H9 (cell line): Measurements from ENCODE around the gene UBE4B. TPM values are rescaled to one million over a fixed set of nuclear protein-coding genes. Genes with fewer than 3 reads are reported as not detected.

Experiments
- DNase-seq: peaks from one replicate; pipeline ENCODE4 v3.0.0-alpha.2; 2017
- H2AFZ ChIP-seq: one replicate; pipeline ENCODE4 v1.6.1; 2013; ENCODE audit warnings: mild to moderate bottlenecking, low read length, control low read depth, moderate library complexity
- H2AK5ac ChIP-seq: 2 replicates; pipeline ENCODE4 v1.6.1; 2013; ENCODE audit warnings: low read length, control low read depth, mixed read lengths; ENCODE audit not compliant: insufficient read length
- H2BK120ac ChIP-seq: one replicate; pipeline ENCODE4 v1.6.1; 2013; ENCODE audit warnings: low read depth, mild to moderate bottlenecking, low read length, control low read depth, inconsistent platforms; ENCODE audit not compliant: poor library complexity, severe bottlenecking
- H2BK12ac ChIP-seq: 2 replicates; pipeline ENCODE4 v1.6.1; 2013; ENCODE audit warnings: low read length, control low read depth, mixed read lengths, low read depth; ENCODE audit not compliant: insufficient read length
- H2BK15ac ChIP-seq: 2 replicates; pipeline ENCODE4 v1.6.1; 2013; ENCODE audit warnings: low read depth, low read length, control low read depth
- H2BK20ac ChIP-seq: one replicate; pipeline ENCODE4 v1.6.1; 2013; ENCODE audit warnings: low read depth, mild to moderate bottlenecking, low read length, control low read depth, inconsistent platforms; ENCODE audit not compliant: poor library complexity, severe bottlenecking
- H2BK5ac ChIP-seq: 2 replicates; pipeline ENCODE4 v1.6.1; 2013; ENCODE audit warnings: low read length, control low read depth, mixed read lengths; ENCODE audit not compliant: insufficient read length
- H3K14ac ChIP-seq: 2 replicates; pipeline ENCODE4 v1.6.1; 2013; ENCODE audit warnings: low read length, control low read depth; ENCODE audit not compliant: insufficient read depth
- H3K18ac ChIP-seq: 2 replicates; pipeline ENCODE4 v1.6.1; 2013; ENCODE audit warnings: low read depth, mild to moderate bottlenecking, mixed read lengths, low read length, control low read depth; ENCODE audit not compliant: insufficient read length
- H3K23ac ChIP-seq: 2 replicates; pipeline ENCODE4 v1.6.1; 2013; ENCODE audit warnings: low read length, control low read depth, mixed read lengths, low read depth; ENCODE audit not compliant: insufficient read length
- H3K23me2 ChIP-seq: 2 replicates; pipeline ENCODE4 v1.6.1; 2013; ENCODE audit warnings: low read depth, mild to moderate bottlenecking, mixed read lengths, low read length, control low read depth; ENCODE audit not compliant: insufficient read length, poor library complexity, severe bottlenecking
- H3K27ac ChIP-seq: 2 replicates; pipeline ENCODE4 v1.5.1; 2013; ENCODE audit warnings: low read length, control low read depth, mixed read lengths, low read depth; ENCODE audit not compliant: insufficient read length
- H3K27me3 ChIP-seq: 2 replicates; pipeline ENCODE4 v1.6.1; 2013; ENCODE audit warnings: low read length, control low read depth, inconsistent platforms; ENCODE audit not compliant: insufficient read depth
- H3K4ac ChIP-seq: 2 replicates; pipeline ENCODE4 v1.6.1; 2013; ENCODE audit warnings: low read depth, mild to moderate bottlenecking, control low read depth, inconsistent platforms, low read length, moderate library complexity
- H3K4me1 ChIP-seq: 2 replicates; pipeline ENCODE4 v1.6.1; 2013; ENCODE audit warnings: low read length, control low read depth, inconsistent platforms; ENCODE audit not compliant: insufficient read depth
- H3K4me2 ChIP-seq: 2 replicates; pipeline ENCODE4 v1.6.1; 2013; ENCODE audit warnings: low read length, control low read depth, mixed read lengths; ENCODE audit not compliant: insufficient read length, insufficient read depth
- H3K56ac ChIP-seq: 2 replicates; pipeline ENCODE4 v1.6.1; 2013; ENCODE audit warnings: low read depth, mild to moderate bottlenecking, mixed read lengths, low read length, control low read depth; ENCODE audit not compliant: insufficient read length
- H3K79me1 ChIP-seq: 2 replicates; pipeline ENCODE4 v1.6.1; 2013; ENCODE audit warnings: low read depth, mild to moderate bottlenecking, moderate library complexity, low read length, control low read depth, inconsistent platforms; ENCODE audit not compliant: insufficient read depth, poor library complexity, severe bottlenecking
- H3K79me2 ChIP-seq: 2 replicates; pipeline ENCODE4 v1.6.1; 2013; ENCODE audit warnings: low read length, control low read depth, inconsistent platforms; ENCODE audit not compliant: insufficient read depth
- H3K9ac ChIP-seq: 2 replicates; pipeline ENCODE4 v1.6.1; 2013; ENCODE audit warnings: low read length, control low read depth, mixed read lengths; ENCODE audit not compliant: insufficient read length; ENCODE audit errors: extremely low read depth
- H3K9me3 ChIP-seq: one replicate; pipeline ENCODE4 v1.6.1; 2013; ENCODE audit warnings: low read depth, low read length, inconsistent platforms; ENCODE audit not compliant: control insufficient read depth
- H3T11ph ChIP-seq: one replicate; pipeline ENCODE4 v1.6.1; 2013; ENCODE audit warnings: mild to moderate bottlenecking, low read length, control low read depth, inconsistent platforms
- H4K20me1 ChIP-seq: one replicate; pipeline ENCODE4 v1.6.1; 2013; ENCODE audit not compliant: control insufficient read depth, insufficient read length, insufficient read depth
- H4K5ac ChIP-seq: 2 replicates; pipeline ENCODE4 v1.6.1; 2013; ENCODE audit warnings: low read depth, mild to moderate bottlenecking, mixed read lengths, low read length, control low read depth; ENCODE audit not compliant: insufficient read length
- H4K8ac ChIP-seq: replicated peaks from 2 replicates; pipeline ENCODE4 v1.6.1; 2013; ENCODE audit warnings: low read length, control low read depth, mixed read lengths, low read depth; ENCODE audit not compliant: insufficient read length
- H4K91ac ChIP-seq: 2 replicates; pipeline ENCODE4 v1.6.1; 2013; ENCODE audit warnings: low read depth, mild to moderate bottlenecking, moderate library complexity, mixed read lengths, low read length, control low read depth; ENCODE audit not compliant: insufficient read length
- H3K27ac Mint-ChIP-seq, 3 experiments: 2 replicates in 2 of 3; 3 replicates in 1 of 3; pipeline ENCODE4 v1.8.0; 2020 to 2021; ENCODE audit warnings: mixed read lengths in 3 of 3, mild to moderate bottlenecking in 1 of 3, moderate library complexity in 1 of 3
- H3K27me3 Mint-ChIP-seq: 2 replicates; pipeline ENCODE4 v1.8.0; 2021; ENCODE audit warnings: low read depth, mild to moderate bottlenecking, moderate library complexity, mixed read lengths
- H3K36me3 Mint-ChIP-seq, 3 experiments: 2 replicates in 2 of 3; 3 replicates in 1 of 3; pipeline ENCODE4 v1.8.0; 2020 to 2021; ENCODE audit warnings: low read depth in 3 of 3, mixed read lengths in 3 of 3; ENCODE audit not compliant: insufficient read depth in 1 of 3
- H3K4me1 Mint-ChIP-seq, 2 experiments: 2 replicates each; pipeline ENCODE4 v1.8.0; 2020; ENCODE audit warnings: mixed read lengths in 2 of 2
- H3K4me3 Mint-ChIP-seq, 2 experiments: 2 replicates in 1 of 2; 3 replicates in 1 of 2; pipeline ENCODE4 v1.8.0; 2020 to 2021; ENCODE audit warnings: mild to moderate bottlenecking in 2 of 2, mixed read lengths in 2 of 2, moderate library complexity in 1 of 2
- H3K9me3 Mint-ChIP-seq, 2 experiments: 2 replicates in 1 of 2; 3 replicates in 1 of 2; pipeline ENCODE4 v1.8.0; 2020; ENCODE audit warnings: mild to moderate bottlenecking in 2 of 2, mixed read lengths in 2 of 2, moderate library complexity in 1 of 2
- WGBS: extraction: QIAGEN DNeasy Blood & Tissue Kit; methylation state at CpG from one replicate; pipeline ENCODE4 v1.1.7; 2013; ENCODE audit warnings: missing lambda C conversion rate, low lambda C conversion rate, mixed read lengths; ENCODE audit not compliant: insufficient read length; ENCODE audit errors: extremely low coverage; 5-methylcytosine and 5-hydroxymethylcytosine counted together
- total RNA-seq: library from RNA; stranded (reverse); gene quantifications from 2 replicates; pipeline ENCODE4 v1.2.1, GENCODE V29; 2021
- TF ChIP-seq, protein P1 (sequence below): fragments of 200-600 bp; sonication (generic); conservative IDR thresholded peaks from 3 replicates; pipeline ENCODE4 v1.8.0; 2021; ENCODE audit warnings: antibody characterized with exemption, mild to moderate bottlenecking

Gene UBE4B
- total RNA-seq, 1 experiment from 2014 or later, result 67.6 TPM

DNA sequence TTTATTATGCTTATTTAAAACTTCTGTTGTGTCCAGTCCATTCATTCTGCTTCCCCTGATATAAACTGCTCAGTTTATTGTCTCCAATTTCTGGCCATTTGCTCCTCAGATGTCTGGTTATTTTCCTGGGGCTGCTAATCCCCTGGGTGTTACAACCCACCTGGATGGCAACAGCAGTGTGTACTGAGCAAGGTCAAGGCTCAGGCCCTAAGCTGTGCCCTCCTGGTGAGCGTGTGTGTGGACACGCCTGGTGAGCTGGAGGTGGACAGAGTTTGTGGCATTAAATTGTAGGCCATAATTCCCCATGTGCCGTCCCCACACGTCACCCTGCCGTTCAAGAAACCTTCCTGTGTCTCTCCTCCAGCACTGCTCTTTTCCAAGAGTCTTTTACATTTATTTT is 159.5 kb downstream of the UBE4B start:
- Histone ChIP-seq H2BK5ac (no peak overlapping the region), H4K8ac (no peak overlapping the region), H3T11ph (no peak overlapping the region), H2AK5ac (no peak overlapping the region), H4K5ac (no peak overlapping the region), H3K18ac (no peak overlapping the region), H4K20me1 (no peaks in the 10 kb centered on the region), H4K91ac (no peak overlapping the region), H2AFZ (no peak overlapping the region), H3K27me3 (no peaks in the 10 kb centered on the region), H3K79me2 (no peaks in the 10 kb centered on the region), H3K14ac (no peak overlapping the region), H3K56ac (no peak overlapping the region), H2BK12ac (no peak overlapping the region), H2BK15ac (no peak overlapping the region), H3K23me2 (no peaks in the 10 kb centered on the region), H3K9ac (no peak overlapping the region), H3K79me1 (no peaks in the 10 kb centered on the region), H3K23ac (no peak overlapping the region), H3K4me2 (no peak overlapping the region), H2BK120ac (no peak overlapping the region), H3K9me3 (no peaks in the 10 kb centered on the region), H2BK20ac (no peak overlapping the region), H3K4ac (no peak overlapping the region), H3K27ac (no peak overlapping the region), H3K4me1 (no peaks in the 10 kb centered on the region)
- peaks cover 4 to 8% of the 10 kb centered on the region in 2 experiments; a peak in 3 of 5 replicates for H3K9me3 Mint-ChIP-seq
- H3K4me3 Mint-ChIP-seq, result no peak overlapping the region
- H3K4me1 Mint-ChIP-seq, result peaks cover 0 to 6% of the 10 kb centered on the region in 2 experiments; a peak in 3 of 4 replicates
- TF ChIP-seq, protein P1, sequence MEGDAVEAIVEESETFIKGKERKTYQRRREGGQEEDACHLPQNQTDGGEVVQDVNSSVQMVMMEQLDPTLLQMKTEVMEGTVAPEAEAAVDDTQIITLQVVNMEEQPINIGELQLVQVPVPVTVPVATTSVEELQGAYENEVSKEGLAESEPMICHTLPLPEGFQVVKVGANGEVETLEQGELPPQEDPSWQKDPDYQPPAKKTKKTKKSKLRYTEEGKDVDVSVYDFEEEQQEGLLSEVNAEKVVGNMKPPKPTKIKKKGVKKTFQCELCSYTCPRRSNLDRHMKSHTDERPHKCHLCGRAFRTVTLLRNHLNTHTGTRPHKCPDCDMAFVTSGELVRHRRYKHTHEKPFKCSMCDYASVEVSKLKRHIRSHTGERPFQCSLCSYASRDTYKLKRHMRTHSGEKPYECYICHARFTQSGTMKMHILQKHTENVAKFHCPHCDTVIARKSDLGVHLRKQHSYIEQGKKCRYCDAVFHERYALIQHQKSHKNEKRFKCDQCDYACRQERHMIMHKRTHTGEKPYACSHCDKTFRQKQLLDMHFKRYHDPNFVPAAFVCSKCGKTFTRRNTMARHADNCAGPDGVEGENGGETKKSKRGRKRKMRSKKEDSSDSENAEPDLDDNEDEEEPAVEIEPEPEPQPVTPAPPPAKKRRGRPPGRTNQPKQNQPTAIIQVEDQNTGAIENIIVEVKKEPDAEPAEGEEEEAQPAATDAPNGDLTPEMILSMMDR, result no peak
- WGBS, result no CpG with 5 or more reads among the region's 5 CpGs
- H3K36me3 Mint-ChIP-seq, result no peaks in the 10 kb centered on the region; a peak in 1 of 7 replicates
- H3K27ac Mint-ChIP-seq, result no peak overlapping the region
- DNase-seq, result no peak
- no peaks in the 10 kb centered on the region; the same call in 1 of the 2 replicates for H3K27me3 Mint-ChIP-seq
